GM18951 (cell line): ENCODE measurements around the gene DRC7.

ENCODE experiments used
- POLR2A ChIP-seq: IDR thresholded peaks from 4 replicates; pipeline ENCODE4 v1.6.1; 2011; ENCODE audit warnings: mild to moderate bottlenecking; ENCODE audit not compliant: insufficient read length, insufficient read depth; ENCODE audit errors: extremely low read depth
- in situ Hi-C: fragments of 300-500 bp; cut with MboI; formaldehyde crosslinking; loops from one replicate; pipeline ENCODE4 v1.12.0; 2022; ENCODE audit warnings: low sequenced_read_pairs, mixed read lengths, inconsistent platforms; ENCODE audit not compliant: unreplicated experiment

The DRC7 gene

DNA sequence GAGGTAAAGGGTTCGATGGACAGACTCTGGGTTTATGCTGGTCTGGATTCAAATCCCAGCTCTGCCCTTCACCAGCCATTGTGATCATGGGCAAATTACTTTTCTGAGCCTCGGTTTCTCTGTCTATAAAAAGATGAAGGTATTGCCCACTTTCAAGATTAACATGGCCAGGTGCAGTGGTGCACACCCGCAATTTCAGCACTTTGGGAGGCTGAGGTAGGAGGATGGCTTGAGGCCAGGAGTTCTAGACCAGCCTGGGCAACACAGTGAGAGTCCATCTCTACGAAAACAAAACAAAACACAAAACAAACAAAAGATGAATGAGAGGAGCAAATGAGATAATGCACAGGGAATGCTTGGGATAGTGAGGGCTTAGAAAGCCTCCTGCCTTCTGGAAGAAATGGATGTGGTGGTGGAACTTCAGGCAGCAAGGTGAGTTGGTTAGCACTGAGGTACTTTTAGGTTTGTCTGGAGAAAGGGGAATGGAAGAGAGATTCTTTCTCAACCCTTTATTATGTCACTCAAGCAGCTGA, 18.0 kb upstream of the DRC7 start:
- no peak for TF ChIP-seq POLR2A
- in situ Hi-C loops = no loop called here

DNA sequence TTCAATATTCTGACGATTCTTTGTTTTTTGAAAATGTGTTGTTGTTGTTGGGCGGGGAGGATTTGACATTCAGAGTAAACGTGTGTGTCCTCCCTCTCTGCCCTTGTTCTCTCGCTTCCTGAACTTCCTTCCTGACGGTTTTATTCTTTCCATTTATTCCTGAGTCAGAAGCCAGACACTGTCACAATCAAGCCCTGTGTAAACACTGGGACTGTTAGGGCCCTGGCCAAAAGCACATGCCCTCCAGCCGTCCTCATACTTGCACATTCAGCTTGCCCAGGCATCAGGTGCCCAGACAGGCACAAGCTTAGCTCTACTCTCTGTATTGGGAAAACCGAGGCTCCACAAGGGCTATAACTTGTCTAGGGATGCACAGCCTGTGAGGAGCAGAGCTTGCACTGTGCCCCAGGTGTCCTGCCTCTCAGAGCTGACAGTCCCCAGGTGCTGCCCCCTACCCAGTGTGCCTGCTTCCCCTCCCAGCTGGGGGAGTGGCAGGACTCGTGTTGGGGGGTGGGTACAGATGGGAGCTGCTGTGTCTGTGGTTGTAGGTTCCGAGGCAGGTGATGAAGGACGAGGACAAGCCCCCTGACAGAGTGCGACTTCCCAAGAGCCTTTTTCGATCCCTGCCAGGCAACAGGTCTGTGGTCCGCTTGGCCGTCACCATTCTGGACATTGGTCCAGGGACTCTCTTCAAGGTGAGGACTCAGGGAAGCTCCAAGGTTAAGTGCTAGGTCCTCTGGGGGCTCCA, 16.8 kb upstream of the DRC7 start:
- in situ Hi-C loops = no loop called here

DNA sequence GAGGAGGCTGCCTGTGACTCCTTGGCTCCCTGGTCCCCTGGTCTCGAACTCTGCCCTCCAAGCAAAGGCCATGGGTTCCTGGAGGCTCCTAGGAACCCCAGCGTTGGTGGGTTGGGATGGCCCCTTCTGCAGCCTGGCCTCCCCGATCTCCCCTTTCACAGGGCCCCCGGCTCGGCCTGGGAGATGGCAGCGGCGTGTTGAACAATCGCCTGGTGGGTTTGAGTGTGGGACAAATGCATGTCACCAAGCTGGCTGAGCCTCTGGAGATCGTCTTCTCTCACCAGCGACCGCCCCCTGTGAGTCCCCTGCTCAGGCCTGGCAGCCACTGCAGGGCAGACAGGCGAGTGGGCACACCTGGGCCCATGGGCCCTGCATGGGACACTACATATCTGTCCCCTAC, 15.6 kb upstream of the DRC7 start:
- TF ChIP-seq POLR2A = no peak
- in situ Hi-C loops = no loop called here

More for the DNA sequence above, 16.8 kb upstream of the DRC7 start:
- TF ChIP-seq POLR2A = no peak

DNA sequence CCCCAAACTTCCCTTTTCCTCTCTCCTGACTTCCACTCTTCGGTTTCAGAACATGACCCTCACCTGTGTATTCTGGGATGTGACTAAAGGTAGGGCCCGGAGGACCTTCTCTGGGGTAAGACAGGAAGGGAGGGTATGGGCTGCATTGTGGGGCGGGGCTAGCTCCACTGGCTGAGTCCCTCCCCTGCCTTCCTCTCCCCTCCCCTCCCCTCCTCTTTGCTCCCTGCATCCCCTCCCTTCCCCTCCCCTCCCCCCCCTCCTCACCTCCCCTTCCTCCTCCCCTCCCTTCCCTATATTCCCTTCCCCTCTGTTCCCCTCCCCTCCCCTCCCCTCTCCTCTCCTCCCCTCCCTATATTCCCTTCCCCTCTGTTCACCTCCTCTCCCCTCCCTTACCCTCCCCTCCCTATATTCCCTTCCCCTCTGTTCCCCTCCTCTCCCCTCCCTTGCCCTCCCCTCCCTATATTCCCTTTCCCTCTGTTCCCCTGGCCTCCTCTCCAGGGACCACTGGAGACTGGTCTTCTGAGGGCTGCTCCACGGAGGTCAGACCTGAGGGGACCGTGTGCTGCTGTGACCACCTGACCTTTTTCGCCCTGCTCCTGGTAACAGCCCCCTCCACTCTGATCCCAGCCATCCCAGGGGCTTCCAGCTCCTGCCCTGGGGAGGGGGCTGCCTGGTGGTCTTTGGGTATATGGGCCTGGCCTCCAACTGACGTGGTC, 14.7 kb upstream of the DRC7 start:
- TF ChIP-seq POLR2A = no peak
- in situ Hi-C loops = no loop called here

DNA sequence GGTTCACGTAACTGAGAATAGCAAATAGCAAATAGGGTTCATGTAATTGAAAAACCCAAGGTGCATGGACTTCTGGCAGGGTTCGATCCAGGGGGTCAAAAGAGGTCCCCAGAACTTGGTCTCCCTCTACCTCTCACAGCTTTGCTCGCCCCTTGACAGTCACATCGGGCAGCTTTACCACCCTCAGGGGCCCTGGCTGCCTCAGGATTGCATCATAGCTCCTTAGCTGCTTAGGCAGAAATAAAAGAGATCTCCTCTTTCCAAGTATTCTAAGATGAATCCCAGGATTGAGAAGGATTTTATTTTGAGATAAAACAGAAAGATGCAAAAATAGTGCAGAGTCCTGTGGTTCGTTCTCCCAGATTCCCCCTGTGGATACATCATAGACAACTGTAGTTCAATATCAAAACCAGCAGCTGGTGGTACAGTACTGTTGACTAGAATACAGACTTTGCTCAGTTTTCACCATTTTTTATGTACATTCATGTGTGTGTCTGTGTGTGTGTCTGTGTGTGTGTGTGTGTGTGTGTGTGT, 13.7 kb upstream of the DRC7 start:
- TF ChIP-seq POLR2A = no peak
- in situ Hi-C loops = no loop called here

DNA sequence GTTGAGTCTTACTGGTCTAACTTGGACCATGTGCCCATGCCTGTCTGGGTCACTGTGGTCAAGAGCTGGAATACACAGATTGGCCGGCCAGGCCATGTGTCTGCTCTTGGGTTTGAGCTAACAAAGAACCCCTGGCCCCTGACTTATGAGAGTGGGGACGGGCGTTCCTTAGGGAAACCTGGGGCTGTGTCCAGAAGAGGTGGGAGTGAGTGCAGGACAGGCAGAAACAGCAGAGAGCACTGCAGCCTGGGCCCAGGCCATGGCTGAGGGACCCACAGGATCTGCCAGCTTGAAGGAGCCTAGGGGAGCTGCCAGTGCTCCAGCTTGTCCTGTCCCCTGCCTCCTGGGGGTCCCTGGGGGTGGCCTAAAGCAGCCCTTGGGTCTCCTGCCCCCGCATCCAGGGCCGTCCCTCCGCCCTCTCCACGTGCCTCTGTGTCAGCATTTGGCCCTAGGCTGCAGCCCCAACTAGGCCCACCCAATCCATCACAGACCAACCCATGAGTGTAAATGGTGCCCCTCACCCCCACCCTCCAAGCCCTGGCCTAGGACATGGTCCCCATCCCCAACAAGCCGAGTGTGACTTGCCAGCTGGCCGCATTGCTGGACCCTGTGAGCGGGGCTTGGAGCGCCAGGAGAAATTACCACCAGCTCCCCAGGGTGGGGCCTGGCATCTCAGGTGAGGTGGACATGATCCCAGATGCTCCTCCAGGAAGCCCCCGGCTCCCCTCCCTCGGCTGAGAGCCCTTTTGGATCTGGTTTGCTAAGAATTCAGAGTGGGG, 12.5 kb upstream of the DRC7 start:
- TF ChIP-seq POLR2A = no peak
- in situ Hi-C loops = no loop called here

DNA sequence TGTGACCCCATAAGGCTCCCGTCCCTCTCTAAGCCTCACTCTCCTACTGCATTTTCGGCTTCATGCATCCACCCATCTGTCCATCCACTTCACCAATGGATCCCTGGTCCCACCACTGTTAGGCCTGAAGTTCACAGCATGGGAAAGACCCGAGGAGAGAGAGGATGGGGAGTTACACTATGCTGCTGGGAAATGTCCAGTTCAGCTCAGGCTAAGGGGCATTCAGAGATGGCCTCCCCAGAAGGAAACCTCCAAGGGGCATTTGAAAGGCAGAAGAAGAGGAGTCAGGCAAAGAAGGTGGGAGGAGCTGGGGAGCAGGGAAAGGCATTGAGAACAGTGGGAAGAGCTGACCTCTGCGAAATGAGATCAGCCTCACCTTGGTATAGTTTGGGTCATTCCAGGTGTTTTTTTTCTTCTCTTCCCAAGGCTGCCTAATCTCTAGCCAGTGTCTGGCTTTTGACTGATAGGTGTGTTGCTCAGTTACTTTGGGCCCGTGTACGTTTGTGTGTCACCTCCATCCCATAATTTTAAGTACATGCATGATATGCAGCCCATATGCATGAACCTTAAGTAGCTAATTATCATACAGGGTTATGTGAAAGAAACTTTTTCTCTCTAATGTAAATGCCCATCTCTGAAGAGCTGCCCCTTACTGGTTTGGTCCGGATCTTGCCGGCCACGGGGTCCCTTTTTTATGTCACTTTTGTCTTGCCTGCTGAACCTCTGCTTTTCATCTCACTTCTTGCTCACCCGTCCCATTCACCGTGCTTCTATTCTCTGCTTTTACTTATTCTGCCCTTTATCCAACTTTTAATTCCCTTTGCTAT, 11.6 kb upstream of the DRC7 start:
- TF ChIP-seq POLR2A = no peak
- in situ Hi-C loops = no loop called here

DNA sequence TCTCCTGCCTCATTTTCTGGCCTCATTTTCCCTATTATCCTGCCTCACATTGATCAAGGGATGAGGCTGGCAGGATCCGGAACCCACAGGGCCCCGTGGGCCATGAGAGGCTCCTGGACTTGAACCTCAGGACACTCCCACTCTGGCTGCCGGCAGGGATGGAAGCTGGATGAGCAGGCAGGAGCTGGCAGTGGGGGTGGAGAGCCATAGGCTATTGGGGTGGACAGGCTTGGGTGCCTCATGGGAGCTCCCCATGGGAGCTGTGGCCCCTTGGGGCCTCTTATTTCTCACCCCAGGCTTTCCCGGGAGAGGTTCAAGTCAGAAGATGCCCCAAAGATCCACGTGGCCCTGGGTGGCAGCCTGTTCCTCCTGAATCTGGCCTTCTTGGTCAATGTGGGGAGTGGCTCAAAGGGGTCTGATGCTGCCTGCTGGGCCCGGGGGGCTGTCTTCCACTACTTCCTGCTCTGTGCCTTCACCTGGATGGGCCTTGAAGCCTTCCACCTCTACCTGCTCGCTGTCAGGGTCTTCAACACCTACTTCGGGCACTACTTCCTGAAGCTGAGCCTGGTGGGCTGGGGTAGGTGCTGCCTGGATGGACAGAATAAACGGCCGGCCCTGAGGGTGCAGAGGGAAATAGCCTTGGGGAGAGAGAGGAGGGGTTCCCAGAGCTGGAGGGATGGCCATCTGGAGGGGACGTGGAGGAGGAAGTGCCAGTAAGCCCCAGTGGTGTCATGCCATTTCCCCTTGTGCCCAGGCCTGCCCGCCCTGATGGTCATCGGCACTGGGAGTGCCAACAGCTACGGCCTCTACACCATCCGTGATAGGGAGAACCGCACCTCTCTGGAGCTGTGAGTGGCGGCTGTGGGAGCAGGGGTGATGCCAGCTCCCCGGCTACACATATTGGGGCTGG, 10.7 kb upstream of the DRC7 start:
- TF ChIP-seq POLR2A = no peak
- in situ Hi-C loops = no loop called here

DNA sequence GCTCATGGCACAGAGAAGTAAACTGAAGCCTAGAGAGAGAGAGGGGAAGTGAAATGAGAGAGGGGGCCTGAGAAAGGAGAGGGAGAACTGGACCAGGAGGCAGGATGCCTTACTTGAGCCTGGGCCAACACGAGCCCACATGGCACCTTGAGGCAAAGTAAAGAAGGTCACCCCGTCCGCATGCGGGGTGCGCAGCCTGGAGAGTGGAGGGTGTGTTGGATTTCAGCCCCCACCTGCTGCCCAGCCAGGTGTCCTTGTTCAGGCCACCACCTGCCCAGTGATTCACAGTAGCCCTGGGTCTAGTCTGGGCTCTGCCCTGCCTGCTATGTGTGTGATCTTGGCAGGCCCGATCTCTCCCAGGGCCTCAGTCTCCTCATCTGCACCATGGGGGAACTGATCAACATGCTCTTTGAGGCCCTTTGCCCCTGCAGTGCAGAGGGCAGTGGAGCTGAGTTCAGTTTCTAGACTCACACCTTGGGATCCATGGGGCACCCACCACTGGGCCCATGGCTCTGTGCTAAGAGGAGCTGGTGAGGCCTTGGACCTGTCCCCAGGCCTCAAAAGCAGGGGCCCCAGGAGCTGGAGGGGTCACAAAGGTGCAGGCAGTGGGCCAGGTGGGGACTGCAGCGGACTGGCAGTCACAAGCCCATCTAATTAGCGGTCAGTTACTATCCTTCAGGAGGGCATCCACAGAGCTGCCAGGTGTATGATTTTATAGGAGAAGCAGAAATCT, 9.8 kb upstream of the DRC7 start:
- in situ Hi-C loops = no loop called here
- TF ChIP-seq POLR2A = no peak

DNA sequence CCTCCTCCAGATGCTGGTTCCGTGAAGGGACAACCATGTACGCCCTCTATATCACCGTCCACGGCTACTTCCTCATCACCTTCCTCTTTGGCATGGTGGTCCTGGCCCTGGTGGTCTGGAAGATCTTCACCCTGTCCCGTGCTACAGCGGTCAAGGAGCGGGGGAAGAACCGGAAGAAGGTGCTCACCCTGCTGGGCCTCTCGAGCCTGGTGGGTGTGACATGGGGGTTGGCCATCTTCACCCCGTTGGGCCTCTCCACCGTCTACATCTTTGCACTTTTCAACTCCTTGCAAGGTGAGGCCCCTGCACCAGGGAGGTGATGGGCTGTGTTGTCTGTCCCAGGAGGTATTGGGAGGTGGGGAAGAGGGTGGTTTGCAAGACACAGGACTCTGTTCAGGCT, 9.0 kb upstream of the DRC7 start:
- TF ChIP-seq POLR2A = no peak
- in situ Hi-C loops = no loop called here

DNA sequence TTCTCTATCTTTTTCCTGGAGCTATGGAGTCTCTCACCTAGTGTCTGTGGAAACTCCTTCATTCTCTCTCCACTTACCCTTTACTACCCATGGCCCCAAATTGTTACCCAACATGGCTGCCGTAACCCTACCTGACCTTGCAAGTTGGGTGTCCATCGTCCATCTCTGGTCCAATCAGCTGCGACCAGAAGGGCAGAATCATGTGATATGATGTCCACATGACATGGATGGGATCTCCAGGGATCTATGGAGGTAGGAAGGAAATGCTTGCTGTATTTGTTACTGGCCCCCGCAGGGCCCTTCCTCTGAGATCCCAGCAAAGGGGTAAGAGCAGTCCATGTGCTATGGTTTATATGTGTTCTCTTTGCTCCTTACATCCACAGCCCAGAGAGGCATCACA, 8.0 kb upstream of the DRC7 start:
- in situ Hi-C loops = no loop called here

More for the DNA sequence above, 8.0 kb upstream of the DRC7 start:
- TF ChIP-seq POLR2A = no peak
